ENCODE measurements around the gene SLC38A8.

SLC38A8 gene

DNA sequence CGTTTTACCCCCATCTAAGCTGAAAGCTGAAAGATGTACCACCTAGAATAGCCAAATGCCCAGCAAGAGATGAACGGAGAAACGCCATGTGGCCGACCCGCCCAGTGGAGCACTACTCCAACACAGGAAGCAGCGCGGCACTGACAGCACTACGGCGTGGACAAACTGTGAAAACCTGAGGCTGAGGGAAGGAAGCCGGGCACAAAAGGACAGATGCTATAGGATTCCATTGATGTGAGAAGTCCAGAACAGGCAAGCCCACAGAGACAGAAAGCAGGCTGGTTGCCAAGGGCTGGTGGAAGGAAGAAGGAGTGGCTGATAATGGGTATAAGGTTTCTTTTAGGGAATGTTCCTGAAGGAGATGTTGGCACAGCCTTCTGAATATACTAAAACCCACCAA, 29.4 kb upstream of the SLC38A8 start:
- H3K27me3 ChIP-seq (ENCODE audit: insufficient read depth, low read length, poor library complexity, severe bottlenecking): no peaks in the 10 kb centered on the region
- H3K79me2 ChIP-seq (ENCODE audit: insufficient read depth, low read length): no peaks in the 10 kb centered on the region; the same call in 1 of the 2 replicates
- H3K36me3 ChIP-seq (ENCODE audit: insufficient read depth, low read length): peaks cover 92% of the 10 kb centered on the region; the same call in 1 of the 2 replicates
- no peak overlapping the region for H3K9ac ChIP-seq (ENCODE audit: low read depth, low read length, poor library complexity, severe bottlenecking)
- no peaks in the 10 kb centered on the region for H3K9me2 ChIP-seq (replicated peaks; ENCODE audit: low read depth, low read length)
- TF ChIP-seq, protein P1, sequence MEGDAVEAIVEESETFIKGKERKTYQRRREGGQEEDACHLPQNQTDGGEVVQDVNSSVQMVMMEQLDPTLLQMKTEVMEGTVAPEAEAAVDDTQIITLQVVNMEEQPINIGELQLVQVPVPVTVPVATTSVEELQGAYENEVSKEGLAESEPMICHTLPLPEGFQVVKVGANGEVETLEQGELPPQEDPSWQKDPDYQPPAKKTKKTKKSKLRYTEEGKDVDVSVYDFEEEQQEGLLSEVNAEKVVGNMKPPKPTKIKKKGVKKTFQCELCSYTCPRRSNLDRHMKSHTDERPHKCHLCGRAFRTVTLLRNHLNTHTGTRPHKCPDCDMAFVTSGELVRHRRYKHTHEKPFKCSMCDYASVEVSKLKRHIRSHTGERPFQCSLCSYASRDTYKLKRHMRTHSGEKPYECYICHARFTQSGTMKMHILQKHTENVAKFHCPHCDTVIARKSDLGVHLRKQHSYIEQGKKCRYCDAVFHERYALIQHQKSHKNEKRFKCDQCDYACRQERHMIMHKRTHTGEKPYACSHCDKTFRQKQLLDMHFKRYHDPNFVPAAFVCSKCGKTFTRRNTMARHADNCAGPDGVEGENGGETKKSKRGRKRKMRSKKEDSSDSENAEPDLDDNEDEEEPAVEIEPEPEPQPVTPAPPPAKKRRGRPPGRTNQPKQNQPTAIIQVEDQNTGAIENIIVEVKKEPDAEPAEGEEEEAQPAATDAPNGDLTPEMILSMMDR (conservative IDR thresholded peaks at IDR 0.05; ENCODE audit: low read length): no peak
- TF ChIP-seq EZH2phosphoT487 (IDR thresholded peaks at IDR 0.05; ENCODE audit: borderline replicate concordance): no peak
- no peaks in the 10 kb centered on the region for H3K4me1 ChIP-seq (ENCODE audit: insufficient read depth, low read length, poor library complexity, severe bottlenecking)
- H3F3A ChIP-seq (ENCODE audit: low read depth): no peaks in the 10 kb centered on the region
- H3K4me3 ChIP-seq (ENCODE audit: low read length, poor library complexity, severe bottlenecking): no peak overlapping the region
- no peaks in the 10 kb centered on the region for H3K9me3 ChIP-seq (ENCODE audit: insufficient read depth, low read depth, low read length)
- H4K20me1 ChIP-seq (ENCODE audit: insufficient read depth, low read length, poor library complexity, severe bottlenecking): peaks cover 4% of the 10 kb centered on the region
- no peak overlapping the region for H2AFZ ChIP-seq (ENCODE audit: low read length)
- H3K4me2 ChIP-seq (ENCODE audit: low read depth, low read length, poor library complexity, severe bottlenecking): no peak overlapping the region

DNA sequence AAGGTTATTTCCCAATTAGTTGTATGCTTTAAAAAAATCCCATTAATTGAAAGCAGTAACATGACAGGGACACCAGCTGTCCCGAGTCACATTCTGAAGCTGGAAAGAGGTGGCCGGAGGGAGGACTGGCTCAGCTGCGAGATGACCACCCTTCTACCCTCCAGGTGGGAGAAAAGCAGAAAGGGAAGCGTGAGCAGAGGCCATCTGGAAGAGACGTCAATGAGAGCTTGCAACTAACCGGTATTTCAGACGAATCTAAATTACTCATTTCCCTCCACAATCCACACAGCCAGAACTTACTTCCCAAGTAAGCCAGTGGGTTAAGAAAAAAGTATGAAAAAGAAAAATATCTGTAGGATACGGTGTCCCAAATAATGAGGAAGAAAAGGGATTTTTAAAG, 28.5 kb upstream of the SLC38A8 start:
- Histone ChIP-seq H3K9me3 (ENCODE audit: insufficient read depth, low read depth, low read length) (no peaks in the 10 kb centered on the region), H3K36me3 (ENCODE audit: insufficient read depth, low read length) (peaks cover 92% of the 10 kb centered on the region), H4K20me1 (ENCODE audit: insufficient read depth, low read length, poor library complexity, severe bottlenecking) (no peaks in the 10 kb centered on the region), H3K27me3 (ENCODE audit: insufficient read depth, low read length, poor library complexity, severe bottlenecking) (no peaks in the 10 kb centered on the region), H3K79me2 (ENCODE audit: insufficient read depth, low read length) (no peaks in the 10 kb centered on the region), H2AFZ (ENCODE audit: low read length) (no peak overlapping the region), H3K4me1 (ENCODE audit: insufficient read depth, low read length, poor library complexity, severe bottlenecking) (no peaks in the 10 kb centered on the region), H3K4me3 (ENCODE audit: low read length, poor library complexity, severe bottlenecking) (no peak overlapping the region), H3K9ac (ENCODE audit: low read depth, low read length, poor library complexity, severe bottlenecking) (no peak overlapping the region), H3K4me2 (ENCODE audit: low read depth, low read length, poor library complexity, severe bottlenecking) (no peak overlapping the region), H3F3A (ENCODE audit: low read depth) (no peaks in the 10 kb centered on the region), H3K9me2 (replicated peaks; ENCODE audit: low read depth, low read length) (no peaks in the 10 kb centered on the region)
- TF ChIP-seq, protein P1 (conservative IDR thresholded peaks at IDR 0.05; ENCODE audit: low read length): no peak
- TF ChIP-seq EZH2phosphoT487 (IDR thresholded peaks at IDR 0.05; ENCODE audit: borderline replicate concordance): no peak

DNA sequence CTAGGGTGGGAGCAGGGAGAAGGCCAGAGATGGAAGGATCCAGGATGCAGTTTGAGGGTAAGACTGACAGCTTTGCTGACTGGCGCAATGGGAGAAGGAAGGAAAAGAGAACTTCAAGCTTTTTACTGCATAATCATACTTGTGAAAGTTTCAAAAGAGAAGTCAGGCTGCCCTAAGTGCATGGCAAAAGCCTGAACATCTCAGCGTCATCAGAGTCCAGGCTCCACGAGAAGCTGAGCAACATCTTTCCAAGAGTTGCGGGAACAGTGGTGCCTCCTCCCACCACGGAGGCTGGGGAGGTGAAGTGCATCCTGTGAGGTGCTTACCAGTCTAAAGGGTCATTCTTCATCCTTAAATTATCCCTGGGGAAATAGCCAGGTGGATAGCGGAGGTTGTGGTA, 26.9 kb upstream of the SLC38A8 start:
- Histone ChIP-seq H3K9ac (ENCODE audit: low read depth, low read length, poor library complexity, severe bottlenecking) (no peak overlapping the region), H3K27me3 (ENCODE audit: insufficient read depth, low read length, poor library complexity, severe bottlenecking) (no peaks in the 10 kb centered on the region), H2AFZ (ENCODE audit: low read length) (no peak overlapping the region), H3K9me3 (ENCODE audit: insufficient read depth, low read depth, low read length) (no peaks in the 10 kb centered on the region), H3K4me2 (ENCODE audit: low read depth, low read length, poor library complexity, severe bottlenecking) (no peak overlapping the region), H3K79me2 (ENCODE audit: insufficient read depth, low read length) (no peaks in the 10 kb centered on the region), H3K36me3 (ENCODE audit: insufficient read depth, low read length) (peaks cover 92% of the 10 kb centered on the region), H3K4me3 (ENCODE audit: low read length, poor library complexity, severe bottlenecking) (no peak overlapping the region), H3K9me2 (replicated peaks; ENCODE audit: low read depth, low read length) (no peaks in the 10 kb centered on the region), H3F3A (ENCODE audit: low read depth) (no peaks in the 10 kb centered on the region), H3K4me1 (ENCODE audit: insufficient read depth, low read length, poor library complexity, severe bottlenecking) (no peaks in the 10 kb centered on the region), H4K20me1 (ENCODE audit: insufficient read depth, low read length, poor library complexity, severe bottlenecking) (no peaks in the 10 kb centered on the region)
- TF ChIP-seq EZH2phosphoT487 (IDR thresholded peaks at IDR 0.05; ENCODE audit: borderline replicate concordance): no peak

DNA sequence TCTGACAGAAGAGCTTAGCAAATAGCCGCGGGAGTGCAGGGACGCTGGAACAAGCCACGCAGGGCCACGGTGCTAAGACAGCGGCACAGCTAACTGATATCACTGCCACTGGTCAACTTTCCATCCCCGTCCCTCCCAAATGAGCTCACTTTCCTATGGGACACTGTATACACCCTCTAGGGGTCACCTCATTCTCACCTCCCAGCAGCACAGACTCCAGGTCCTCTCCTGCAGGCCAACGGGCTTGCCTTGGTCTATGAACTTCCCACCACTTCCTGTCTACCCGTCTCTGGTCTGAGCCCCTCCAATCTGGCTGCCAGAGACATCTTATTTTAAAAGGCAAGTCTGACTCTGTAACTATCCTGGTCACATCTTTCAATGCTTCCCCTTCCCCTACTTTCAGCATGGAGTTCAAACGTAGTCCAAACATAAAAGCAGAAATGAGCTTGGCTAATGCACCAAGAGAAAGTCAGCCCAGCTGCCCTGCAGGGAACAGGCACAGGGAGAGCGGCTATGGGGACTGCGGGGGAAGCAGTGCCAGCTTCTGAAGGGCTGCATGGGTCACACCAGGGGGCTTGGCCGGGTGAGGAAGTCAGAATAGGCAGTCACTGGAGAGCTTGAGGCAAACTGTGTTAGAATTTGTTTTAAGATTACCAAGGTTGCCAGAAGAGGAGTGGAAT, 26.3 kb upstream of the SLC38A8 start:
- H3K9me3 ChIP-seq (ENCODE audit: insufficient read depth, low read depth, low read length): no peaks in the 10 kb centered on the region
- no peaks in the 10 kb centered on the region for H4K20me1 ChIP-seq (ENCODE audit: insufficient read depth, low read length, poor library complexity, severe bottlenecking)
- no peak overlapping the region for H2AFZ ChIP-seq (ENCODE audit: low read length)
- peaks cover 92% of the 10 kb centered on the region for H3K36me3 ChIP-seq (ENCODE audit: insufficient read depth, low read length)
- no peaks in the 10 kb centered on the region for H3K79me2 ChIP-seq (ENCODE audit: insufficient read depth, low read length)
- H3K4me3 ChIP-seq (ENCODE audit: low read length, poor library complexity, severe bottlenecking): no peak overlapping the region
- no peaks in the 10 kb centered on the region for H3K9me2 ChIP-seq (replicated peaks; ENCODE audit: low read depth, low read length)
- H3K4me2 ChIP-seq (ENCODE audit: low read depth, low read length, poor library complexity, severe bottlenecking): no peak overlapping the region
- no peaks in the 10 kb centered on the region for H3K4me1 ChIP-seq (ENCODE audit: insufficient read depth, low read length, poor library complexity, severe bottlenecking)
- no peaks in the 10 kb centered on the region for H3K27me3 ChIP-seq (ENCODE audit: insufficient read depth, low read length, poor library complexity, severe bottlenecking)
- TF ChIP-seq EZH2phosphoT487 (IDR thresholded peaks at IDR 0.05; ENCODE audit: borderline replicate concordance): no peak
- TF ChIP-seq, protein P1 (conservative IDR thresholded peaks at IDR 0.05; ENCODE audit: low read length): no peak
- no peaks in the 10 kb centered on the region for H3F3A ChIP-seq (ENCODE audit: low read depth)
- no peak overlapping the region for H3K9ac ChIP-seq (ENCODE audit: low read depth, low read length, poor library complexity, severe bottlenecking)
